ENCODE data around the gene ABCC12.

ABCC12 gene

DNA sequence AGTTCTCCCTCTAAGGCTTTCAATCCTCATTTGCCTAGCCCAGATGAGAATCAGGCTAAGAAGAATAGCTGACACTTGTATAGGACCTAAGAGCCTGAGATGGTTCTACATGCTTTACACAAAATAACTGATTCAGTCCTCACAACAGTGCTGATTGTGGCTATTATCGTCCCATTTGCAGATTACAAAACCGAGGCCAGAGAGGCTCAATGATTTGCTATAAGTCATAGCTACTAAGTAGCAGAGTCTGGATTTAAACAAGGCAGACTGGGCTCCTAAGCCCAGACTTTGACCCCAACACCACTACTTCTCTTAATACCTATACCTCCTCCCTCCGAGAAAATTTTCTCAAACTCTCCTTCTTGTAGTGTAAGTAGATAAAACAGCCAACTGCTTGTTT lies 23.1 kb downstream of the ABCC12 start:
- no peaks in the 10 kb centered on the region for H3K4me1 ChIP-seq (ENCODE audit: control insufficient read depth, insufficient read depth, low read length, poor library complexity, severe bottlenecking)
- no peak overlapping the region for H3K27ac ChIP-seq (ENCODE audit: low read depth, low read length, severe bottlenecking)
- no peak overlapping the region for H3K4me3 ChIP-seq (ENCODE audit: extremely low read depth, insufficient read depth, low read length, poor library complexity, severe bottlenecking)
- no peaks in the 10 kb centered on the region for H3K36me3 ChIP-seq (ENCODE audit: control insufficient read depth, insufficient read depth, low read length)
- no peaks in the 10 kb centered on the region for H3K9me3 ChIP-seq (ENCODE audit: control insufficient read depth, low read length)
- 94 to 100% methylated on average over 1 to 2 of the region's 3 CpGs for WGBS, 2 experiments (ENCODE audit: insufficient coverage in 2 of 2)

DNA sequence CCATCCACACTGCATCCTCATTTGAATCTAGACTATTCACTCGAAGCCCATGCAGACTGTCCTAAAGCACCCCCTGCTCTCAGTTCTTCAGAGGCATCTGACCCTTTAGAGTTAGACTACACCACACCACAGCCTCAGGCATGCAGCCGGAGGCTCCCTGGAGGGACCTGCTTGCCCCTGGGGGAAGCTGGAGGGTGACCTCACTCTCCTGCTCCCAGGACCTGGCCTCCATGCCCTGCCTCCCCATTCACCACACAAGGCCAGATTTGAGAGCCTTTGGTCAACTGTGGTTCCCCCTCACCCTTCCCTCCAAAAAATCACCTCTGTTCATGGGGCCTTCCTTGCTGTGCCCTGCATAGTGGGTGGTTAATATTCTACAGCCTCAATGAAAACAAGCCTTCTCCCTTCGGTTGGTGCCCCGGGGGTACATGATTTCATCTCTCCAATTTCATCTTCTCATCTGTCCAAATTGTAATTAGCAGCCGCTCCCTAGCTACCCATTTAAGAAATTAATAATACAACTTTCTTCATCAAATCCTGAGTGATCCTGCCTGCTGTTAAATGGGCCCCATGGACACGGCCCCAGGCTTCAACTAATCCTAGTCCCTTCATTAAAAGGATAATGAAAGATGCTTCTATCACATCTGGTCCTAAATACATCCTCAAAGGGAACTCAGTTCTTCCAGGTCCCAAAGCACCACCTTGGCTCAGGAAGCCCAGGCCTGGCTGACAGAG lies 24.4 kb downstream of the ABCC12 start:
- no peaks in the 10 kb centered on the region for H3K9me3 ChIP-seq (ENCODE audit: control insufficient read depth, low read length)
- no peaks in the 10 kb centered on the region for H3K36me3 ChIP-seq (ENCODE audit: control insufficient read depth, insufficient read depth, low read length)
- no peak overlapping the region for H3K27ac ChIP-seq (ENCODE audit: low read depth, low read length, severe bottlenecking)
- H3K4me3 ChIP-seq (ENCODE audit: extremely low read depth, insufficient read depth, low read length, poor library complexity, severe bottlenecking), result no peak overlapping the region
- peaks cover 4% of the 10 kb centered on the region for H3K4me1 ChIP-seq (ENCODE audit: control insufficient read depth, insufficient read depth, low read length, poor library complexity, severe bottlenecking)
- 87 to 93% methylated on average over 5 of the region's 6 CpGs for WGBS, 2 experiments (ENCODE audit: insufficient coverage in 2 of 2)

DNA sequence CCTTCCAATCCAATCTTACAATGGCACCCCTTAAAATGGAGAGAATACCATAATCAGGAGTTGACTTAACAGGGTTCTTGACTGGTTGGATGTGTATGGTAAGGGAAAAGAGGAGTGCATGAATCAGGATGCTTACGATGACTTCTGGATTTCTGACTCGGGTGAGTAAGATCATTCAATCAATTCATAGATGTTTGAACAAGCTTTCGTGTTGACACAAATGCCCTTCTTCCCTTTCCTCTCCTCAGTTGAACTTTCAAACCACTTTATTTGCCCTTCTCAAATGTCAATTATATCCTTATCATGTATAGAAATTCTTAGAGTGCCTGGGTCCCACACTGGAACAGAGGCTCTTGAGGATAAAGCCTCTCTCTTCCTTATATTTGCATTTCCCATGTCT lies 25.9 kb downstream of the ABCC12 start:
- Histone ChIP-seq H3K4me3 (ENCODE audit: extremely low read depth, insufficient read depth, low read length, poor library complexity, severe bottlenecking) (no peak overlapping the region), H3K4me1 (ENCODE audit: control insufficient read depth, insufficient read depth, low read length, poor library complexity, severe bottlenecking) (peaks cover 7% of the 10 kb centered on the region), H3K36me3 (ENCODE audit: control insufficient read depth, insufficient read depth, low read length) (no peaks in the 10 kb centered on the region), H3K27ac (ENCODE audit: low read depth, low read length, severe bottlenecking) (no peak overlapping the region), H3K9me3 (ENCODE audit: control insufficient read depth, low read length) (no peaks in the 10 kb centered on the region)
- WGBS, 2 experiments (ENCODE audit: insufficient coverage in 2 of 2), result 77 to 94% methylated on average over 2 to 3 of the region's 3 CpGs

DNA sequence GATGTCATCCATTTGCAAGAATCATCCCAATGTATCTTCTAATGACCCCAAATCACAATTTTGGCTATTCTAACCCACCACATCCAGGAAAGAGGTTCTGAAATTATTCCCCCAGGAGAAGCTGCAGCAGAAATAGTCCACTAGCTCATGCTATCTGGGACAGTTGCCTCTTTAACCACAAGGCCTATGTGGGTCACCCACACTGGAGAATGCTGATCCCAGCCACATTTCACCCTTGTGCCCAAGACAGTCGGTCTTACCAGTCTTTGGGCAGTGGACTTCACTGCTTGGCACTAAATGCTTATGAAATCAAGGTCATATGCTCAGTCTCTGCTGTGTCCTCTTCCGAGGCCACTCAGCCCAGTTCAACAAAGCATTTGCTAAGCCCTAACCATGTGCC lies 27.0 kb downstream of the ABCC12 start:
- 87 to 94% methylated on average over 2 of the region's 2 CpGs for WGBS, 2 experiments (ENCODE audit: insufficient coverage in 2 of 2)
- Histone ChIP-seq H3K9me3 (ENCODE audit: control insufficient read depth, low read length) (no peaks in the 10 kb centered on the region), H3K4me1 (ENCODE audit: control insufficient read depth, insufficient read depth, low read length, poor library complexity, severe bottlenecking) (peaks cover 13% of the 10 kb centered on the region), H3K36me3 (ENCODE audit: control insufficient read depth, insufficient read depth, low read length) (no peaks in the 10 kb centered on the region), H3K4me3 (ENCODE audit: extremely low read depth, insufficient read depth, low read length, poor library complexity, severe bottlenecking) (no peak overlapping the region), H3K27ac (ENCODE audit: low read depth, low read length, severe bottlenecking) (no peak overlapping the region)

DNA sequence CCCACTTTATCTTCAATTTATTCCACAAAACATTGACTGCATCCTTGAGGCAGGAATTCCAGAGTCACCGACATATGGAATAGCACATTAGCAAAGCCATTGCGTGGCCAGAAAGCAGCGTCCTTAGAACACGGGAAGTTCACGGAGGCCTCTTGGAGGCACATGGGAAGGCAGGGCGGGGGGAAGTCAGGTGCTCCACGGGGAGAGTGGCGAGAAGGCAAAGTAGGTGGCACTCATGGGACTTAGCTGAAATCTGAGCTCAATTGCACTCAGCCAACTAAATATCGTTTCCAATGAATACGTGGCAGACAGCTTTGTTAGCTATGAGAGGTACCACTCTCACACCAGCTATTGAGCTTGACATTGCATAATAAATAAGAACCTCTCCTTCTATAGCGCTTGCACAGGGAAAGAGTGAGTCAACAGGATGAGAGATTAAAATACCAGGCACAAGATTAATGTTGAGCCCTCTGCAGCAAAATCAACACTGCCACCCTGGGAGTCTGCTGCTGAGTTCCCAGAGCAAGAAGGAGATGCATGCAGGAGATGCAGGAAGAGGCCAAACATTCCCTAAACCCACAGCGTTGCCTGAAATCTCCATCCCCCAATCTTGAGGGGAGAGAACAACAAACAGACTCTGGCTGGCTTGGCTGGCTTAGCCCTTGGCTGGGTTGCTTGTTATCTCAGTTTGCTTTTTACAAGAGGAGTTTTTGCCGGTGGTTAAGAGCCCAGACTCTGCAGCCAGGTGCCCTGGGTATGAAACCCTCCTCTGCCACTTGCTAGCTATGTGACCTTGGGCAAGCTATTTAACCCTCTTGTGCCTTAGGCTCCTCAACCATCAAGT lies 28.8 kb downstream of the ABCC12 start:
- H3K4me1 ChIP-seq (ENCODE audit: control insufficient read depth, insufficient read depth, low read length, poor library complexity, severe bottlenecking), result peaks cover 25% of the 10 kb centered on the region
- peak overlapping the region; percentile 54 for H3K27ac ChIP-seq (ENCODE audit: low read depth, low read length, severe bottlenecking)
- no peak overlapping the region for H3K4me3 ChIP-seq (ENCODE audit: extremely low read depth, insufficient read depth, low read length, poor library complexity, severe bottlenecking)
- WGBS, 2 experiments (ENCODE audit: insufficient coverage in 2 of 2), result 85 to 93% methylated on average over 10 to 11 of the region's 13 CpGs
- H3K9me3 ChIP-seq (ENCODE audit: control insufficient read depth, low read length), result no peaks in the 10 kb centered on the region
- H3K36me3 ChIP-seq (ENCODE audit: control insufficient read depth, insufficient read depth, low read length), result no peaks in the 10 kb centered on the region

DNA sequence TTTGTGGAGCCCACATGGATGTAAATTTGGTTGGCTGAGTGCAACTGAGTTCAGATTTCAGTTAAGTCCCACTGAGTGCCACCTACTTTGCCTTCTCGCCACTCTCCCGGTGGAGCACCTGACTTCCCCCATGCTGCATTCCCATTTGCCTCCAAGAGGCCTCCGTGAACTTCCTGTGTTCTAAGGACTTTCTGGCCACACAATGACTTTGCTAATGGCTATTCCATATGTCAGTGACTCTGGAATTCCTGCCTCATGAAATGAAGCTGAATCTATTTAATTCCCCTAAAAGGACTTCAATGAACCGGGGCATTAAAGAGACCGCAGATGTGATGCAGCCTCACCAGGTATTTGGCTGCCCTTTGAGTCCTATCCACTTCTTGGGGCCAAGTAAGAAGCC lies 29.9 kb downstream of the ABCC12 start:
- no peaks in the 10 kb centered on the region for H3K9me3 ChIP-seq (ENCODE audit: control insufficient read depth, low read length)
- no peak overlapping the region for H3K4me3 ChIP-seq (ENCODE audit: extremely low read depth, insufficient read depth, low read length, poor library complexity, severe bottlenecking)
- no peak overlapping the region for H3K27ac ChIP-seq (ENCODE audit: low read depth, low read length, severe bottlenecking)
- peaks cover 25% of the 10 kb centered on the region for H3K4me1 ChIP-seq (ENCODE audit: control insufficient read depth, insufficient read depth, low read length, poor library complexity, severe bottlenecking)
- WGBS, 2 experiments (ENCODE audit: insufficient coverage in 2 of 2), result 94 to 99% methylated on average over 5 of the region's 5 CpGs
- no peaks in the 10 kb centered on the region for H3K36me3 ChIP-seq (ENCODE audit: control insufficient read depth, insufficient read depth, low read length)

DNA sequence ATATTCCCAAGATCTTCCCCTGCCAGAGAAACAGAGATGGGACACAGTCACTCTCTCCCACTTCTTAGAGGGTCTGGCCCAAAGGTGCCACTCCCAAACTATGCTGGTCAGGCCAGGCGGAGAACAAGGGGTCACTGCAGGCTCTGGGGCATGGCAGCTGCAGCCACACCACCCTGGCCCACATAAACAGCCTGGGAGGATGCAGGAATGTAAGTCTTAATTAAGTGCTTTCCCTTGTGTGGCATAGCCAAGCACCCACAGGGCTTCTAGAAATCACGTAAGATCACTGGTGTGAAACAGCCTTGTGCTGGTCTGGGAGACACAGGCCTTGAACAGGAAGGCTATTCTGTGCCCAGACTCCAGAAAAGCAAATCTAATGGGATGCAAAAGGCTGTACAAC lies 31.5 kb downstream of the ABCC12 start:
- Histone ChIP-seq H3K4me1 (ENCODE audit: control insufficient read depth, insufficient read depth, low read length, poor library complexity, severe bottlenecking) (peaks cover 25% of the 10 kb centered on the region), H3K4me3 (ENCODE audit: extremely low read depth, insufficient read depth, low read length, poor library complexity, severe bottlenecking) (no peak overlapping the region), H3K36me3 (ENCODE audit: control insufficient read depth, insufficient read depth, low read length) (no peaks in the 10 kb centered on the region), H3K27ac (ENCODE audit: low read depth, low read length, severe bottlenecking) (no peak overlapping the region), H3K9me3 (ENCODE audit: control insufficient read depth, low read length) (no peaks in the 10 kb centered on the region)
- WGBS, 2 experiments (ENCODE audit: insufficient coverage in 2 of 2), result 80 to 100% methylated on average over 1 of the region's 2 CpGs

DNA sequence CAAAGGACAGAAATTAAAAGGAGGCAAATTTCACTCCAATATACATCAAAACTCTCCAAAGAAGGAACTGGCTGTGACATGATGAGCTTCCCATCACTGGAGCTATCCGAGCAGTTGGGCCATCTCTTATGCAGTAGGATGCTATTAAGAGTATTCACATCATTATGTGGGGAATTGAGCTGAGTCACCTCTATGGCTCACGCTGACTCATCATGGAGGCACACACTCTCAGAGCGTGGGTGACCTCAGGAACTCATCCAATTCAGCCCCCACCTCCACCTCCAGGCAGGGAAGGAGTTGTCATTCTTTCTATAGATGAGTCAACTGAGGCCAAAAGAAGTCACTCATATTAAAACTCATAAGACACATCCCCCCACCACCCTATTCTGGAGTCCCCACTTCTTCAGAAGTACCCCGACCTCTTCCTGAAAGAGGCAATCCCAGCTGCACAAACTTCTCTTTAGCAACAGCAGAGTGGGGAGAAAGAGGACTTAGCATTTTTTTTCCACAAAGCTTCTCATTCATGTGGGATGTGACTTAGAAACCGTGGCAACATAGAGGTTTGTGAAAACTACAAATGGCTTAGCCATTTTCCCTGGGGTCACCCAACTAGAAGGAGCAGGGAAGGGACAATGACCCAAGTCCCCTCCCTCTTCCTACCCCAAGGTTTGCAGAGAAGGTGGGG lies 32.5 kb downstream of the ABCC12 start:
- H3K27ac ChIP-seq (ENCODE audit: low read depth, low read length, severe bottlenecking), result peak overlapping the region; percentile 62
- H3K9me3 ChIP-seq (ENCODE audit: control insufficient read depth, low read length), result no peaks in the 10 kb centered on the region
- WGBS, 2 experiments (ENCODE audit: insufficient coverage in 2 of 2), result no CpG with 5 or more reads among the region's 5 CpGs
- H3K36me3 ChIP-seq (ENCODE audit: control insufficient read depth, insufficient read depth, low read length), result no peaks in the 10 kb centered on the region
- peaks cover 25% of the 10 kb centered on the region for H3K4me1 ChIP-seq (ENCODE audit: control insufficient read depth, insufficient read depth, low read length, poor library complexity, severe bottlenecking)
- H3K4me3 ChIP-seq (ENCODE audit: extremely low read depth, insufficient read depth, low read length, poor library complexity, severe bottlenecking), result no peak overlapping the region

DNA sequence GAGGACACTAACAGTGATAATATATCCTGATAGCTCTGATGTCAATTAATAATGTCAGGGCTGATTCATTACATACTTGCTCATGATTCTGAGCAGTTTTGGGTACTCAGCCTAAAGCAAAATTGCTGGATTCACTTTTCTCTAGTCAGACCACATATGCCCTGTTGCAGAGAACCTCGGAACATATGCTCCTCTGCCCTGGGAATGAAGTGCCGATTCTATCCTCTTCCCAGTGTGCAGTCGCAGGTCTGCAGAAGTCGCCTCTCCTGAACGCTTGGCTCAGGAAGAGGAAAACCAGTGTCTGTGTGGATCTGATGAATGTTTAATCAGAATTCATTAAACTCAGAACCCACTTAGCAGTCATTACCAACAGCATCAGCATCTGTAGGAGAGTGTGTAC lies 34.5 kb downstream of the ABCC12 start:
- H3K36me3 ChIP-seq (ENCODE audit: control insufficient read depth, insufficient read depth, low read length), result no peaks in the 10 kb centered on the region
- WGBS, 2 experiments (ENCODE audit: insufficient coverage in 2 of 2), result 100% methylated on average over 1 of the region's 5 CpGs

DNA sequence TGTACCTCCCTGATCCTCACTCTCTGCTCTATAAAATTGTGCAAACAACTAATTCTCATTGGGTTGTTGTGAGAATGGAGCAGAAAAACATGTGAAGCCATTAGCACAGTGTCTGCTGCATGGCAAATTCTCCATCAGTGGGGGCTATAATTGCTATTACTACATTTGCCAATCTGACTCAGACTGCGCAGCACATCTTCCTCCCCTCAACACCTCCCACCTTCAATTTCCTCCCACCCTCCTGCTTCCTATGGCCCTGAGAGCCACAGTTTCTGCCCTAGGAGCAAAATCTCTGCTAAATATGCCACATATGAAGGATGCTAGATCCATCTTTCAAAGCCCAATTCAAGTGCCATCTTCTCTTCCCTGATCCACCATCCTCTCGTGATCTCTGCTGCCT lies 37.0 kb downstream of the ABCC12 start:
- Histone ChIP-seq H3K9me3 (ENCODE audit: control insufficient read depth, low read length) (no peaks in the 10 kb centered on the region), H3K36me3 (ENCODE audit: control insufficient read depth, insufficient read depth, low read length) (no peaks in the 10 kb centered on the region), H3K4me3 (ENCODE audit: extremely low read depth, insufficient read depth, low read length, poor library complexity, severe bottlenecking) (no peak overlapping the region), H3K27ac (ENCODE audit: low read depth, low read length, severe bottlenecking) (no peak overlapping the region), H3K4me1 (ENCODE audit: control insufficient read depth, insufficient read depth, low read length, poor library complexity, severe bottlenecking) (peaks cover 15% of the 10 kb centered on the region)
- 80 to 98% methylated on average over 1 to 2 of the region's 2 CpGs for WGBS, 2 experiments (ENCODE audit: insufficient coverage in 2 of 2)

More for the DNA sequence above, 34.5 kb downstream of the ABCC12 start:
- no peak overlapping the region for H3K27ac ChIP-seq (ENCODE audit: low read depth, low read length, severe bottlenecking)
- no peak overlapping the region for H3K4me3 ChIP-seq (ENCODE audit: extremely low read depth, insufficient read depth, low read length, poor library complexity, severe bottlenecking)
- H3K9me3 ChIP-seq (ENCODE audit: control insufficient read depth, low read length), result no peaks in the 10 kb centered on the region
- H3K4me1 ChIP-seq (ENCODE audit: control insufficient read depth, insufficient read depth, low read length, poor library complexity, severe bottlenecking), result peaks cover 23% of the 10 kb centered on the region
